Stimulated activated CD8-positive, alpha-beta memory T cell treated with anti-CD3 and anti-CD28 coated beads, Interleukin-15, amount 100 ng/mL, for 48 hours (primary cell): Measurements from ENCODE around the gene SH3RF1.

Experiments used
- DNase-seq, 2 donors: peaks; one replicate each; pipeline ENCODE4 v3.0.0-alpha.2; 2020; ENCODE audit warnings: low read depth in 2 of 2

The SH3RF1 gene

DNA sequence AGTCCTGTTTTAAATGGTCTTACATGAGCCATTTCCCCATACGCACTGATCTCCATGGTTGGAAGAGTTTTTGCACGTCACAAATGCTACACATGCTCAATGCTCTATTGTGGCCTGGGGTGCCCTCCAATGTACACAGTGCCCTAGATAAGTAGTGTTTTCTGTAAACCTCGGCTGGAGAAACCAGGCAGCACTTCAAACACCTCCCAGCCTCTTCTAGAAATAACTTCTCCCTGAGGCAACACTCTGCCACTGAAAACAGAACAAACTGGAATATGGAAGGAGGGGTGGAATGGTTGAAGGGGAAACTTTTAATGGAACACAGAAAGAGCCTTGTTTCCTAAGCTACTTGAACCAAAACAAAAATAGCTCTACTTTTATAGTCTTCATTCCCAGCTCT, 136.8 kb downstream of the SH3RF1 start:
- DNase-seq = no peak

GRCh38 chr4:169132561-169133305, 138.0 kb downstream of the SH3RF1 start:
- no peak for DNase-seq

DNA sequence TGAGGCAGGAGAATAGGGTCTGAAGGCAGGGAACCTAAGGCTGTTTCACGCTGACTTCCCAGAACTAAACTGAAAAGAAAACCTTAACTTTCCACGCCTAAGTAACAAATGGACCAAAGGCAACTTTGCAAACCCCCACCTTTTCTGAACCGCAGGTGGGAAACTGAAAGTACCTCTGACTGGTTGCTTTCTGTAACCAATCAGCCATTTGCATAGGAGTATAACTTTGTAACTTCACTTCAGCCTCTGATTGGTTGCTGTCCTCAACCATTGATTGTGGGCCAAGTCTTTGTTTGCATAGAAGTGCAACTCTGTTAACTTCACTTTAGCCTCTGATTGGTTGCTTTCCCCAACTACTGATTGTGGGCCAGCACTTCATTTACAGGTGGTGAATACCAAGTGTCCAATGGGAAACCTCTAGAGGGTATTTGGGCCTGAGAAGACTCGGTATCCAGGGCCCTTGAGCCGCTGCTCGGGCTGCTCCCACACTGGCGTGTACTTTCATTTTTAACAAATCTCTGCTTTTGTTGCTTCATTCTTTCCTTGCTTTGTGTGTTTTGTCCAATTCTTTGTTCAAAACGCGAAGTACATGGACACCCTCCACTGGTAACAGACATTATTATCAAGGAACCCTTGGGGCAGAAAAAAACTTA, 139.1 kb downstream of the SH3RF1 start:
- no peak for DNase-seq

DNA sequence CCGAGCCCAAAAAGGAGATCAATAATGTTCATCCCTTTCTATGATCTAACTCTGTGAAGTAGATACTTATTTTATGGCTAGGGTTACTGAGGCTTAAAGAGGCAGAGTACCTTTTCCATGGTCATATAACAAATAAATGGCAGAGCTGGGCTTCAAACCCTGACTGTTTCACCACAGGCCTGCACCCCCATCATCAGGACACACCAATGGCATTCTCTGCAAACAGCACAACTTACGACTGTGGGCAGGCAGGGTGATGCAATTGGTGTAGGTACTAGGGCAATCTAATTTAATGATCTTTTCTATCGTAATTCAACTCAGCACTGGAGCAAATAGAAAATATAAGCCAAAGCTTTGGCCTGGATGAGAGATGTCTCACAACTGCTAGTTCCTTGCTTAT, 141.9 kb downstream of the SH3RF1 start:
- DNase-seq = no peak

DNA sequence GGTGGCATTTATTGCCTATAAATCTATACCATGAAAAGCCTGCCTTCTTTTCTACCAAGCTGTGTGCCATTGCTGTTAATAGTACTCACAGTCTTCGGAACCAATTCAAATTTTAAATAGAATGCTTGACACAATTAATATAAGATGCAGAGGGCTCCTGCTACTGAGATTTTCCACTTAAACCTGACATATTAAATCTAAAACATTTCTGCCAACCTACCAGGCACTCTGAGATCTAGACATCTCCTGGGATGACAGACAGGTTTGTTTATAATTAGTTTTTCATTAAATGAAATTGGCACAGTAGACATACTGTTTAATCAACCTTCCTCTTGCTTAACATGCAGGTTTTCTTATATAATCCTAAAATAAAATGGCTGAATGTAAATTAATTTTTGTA, 143.4 kb downstream of the SH3RF1 start:
- DNase-seq = no peak

DNA sequence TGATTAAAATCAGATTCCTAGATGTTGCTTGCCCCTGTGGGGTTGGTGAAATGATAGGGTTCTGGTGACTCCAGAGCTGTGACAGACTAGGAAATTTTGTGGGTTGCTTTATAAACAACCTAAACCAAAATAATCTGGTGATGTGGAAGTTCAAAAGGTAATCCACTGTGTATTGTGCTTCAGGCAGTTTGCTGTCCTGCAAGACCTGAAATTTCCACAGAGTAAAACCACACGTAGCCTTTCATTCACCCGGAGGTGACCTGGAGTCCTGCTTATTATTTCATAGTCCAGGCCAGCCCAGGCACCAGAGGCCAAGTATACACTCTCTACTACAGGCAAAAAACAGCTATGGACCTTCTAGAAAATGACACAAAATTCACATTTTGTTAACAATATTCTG, 146.1 kb downstream of the SH3RF1 start:
- DNase-seq = no peak

DNA sequence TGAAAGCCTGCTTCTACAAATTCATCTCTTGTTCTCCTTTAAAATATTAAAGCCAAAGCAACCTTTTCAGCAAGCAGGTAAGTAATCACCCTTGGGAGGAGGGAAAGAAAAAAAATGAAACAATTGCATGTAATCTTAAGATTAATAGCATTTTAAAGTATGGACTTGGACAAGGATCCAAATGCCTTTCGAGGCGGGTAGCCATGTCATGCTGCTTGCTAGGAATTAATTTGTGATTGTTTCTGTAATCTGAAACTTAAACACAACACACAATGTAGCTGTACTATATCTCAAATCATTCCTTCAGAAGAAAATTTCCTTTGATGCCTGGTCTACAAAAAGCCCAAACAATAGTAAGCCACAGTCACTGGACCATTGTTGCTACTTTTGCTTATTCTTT, 148.3 kb downstream of the SH3RF1 start:
- no peak for DNase-seq

- no peak for DNase-seq
Measured at GRCh38 chr4:169121861-169122382, 148.8 kb downstream of the SH3RF1 start.

DNA sequence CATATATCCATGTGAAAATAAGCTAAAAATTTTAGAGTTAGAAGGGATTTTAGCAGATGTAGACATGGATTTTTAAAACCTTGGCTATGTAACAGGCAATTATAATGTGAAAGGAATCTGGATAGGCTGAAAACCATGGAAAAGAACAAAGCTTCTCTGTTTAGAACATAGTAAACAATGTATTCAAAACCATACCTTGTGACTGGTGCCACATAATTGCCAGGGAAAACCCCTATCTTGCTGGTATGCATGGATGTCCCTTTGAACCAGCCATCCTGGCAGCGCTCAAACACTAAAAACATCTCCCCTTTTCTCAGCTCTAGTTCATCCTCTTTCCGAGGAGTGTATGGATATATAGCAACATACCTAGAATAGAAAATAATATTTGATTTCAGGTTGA, 150.1 kb downstream of the SH3RF1 start:
- no peak for DNase-seq

DNA sequence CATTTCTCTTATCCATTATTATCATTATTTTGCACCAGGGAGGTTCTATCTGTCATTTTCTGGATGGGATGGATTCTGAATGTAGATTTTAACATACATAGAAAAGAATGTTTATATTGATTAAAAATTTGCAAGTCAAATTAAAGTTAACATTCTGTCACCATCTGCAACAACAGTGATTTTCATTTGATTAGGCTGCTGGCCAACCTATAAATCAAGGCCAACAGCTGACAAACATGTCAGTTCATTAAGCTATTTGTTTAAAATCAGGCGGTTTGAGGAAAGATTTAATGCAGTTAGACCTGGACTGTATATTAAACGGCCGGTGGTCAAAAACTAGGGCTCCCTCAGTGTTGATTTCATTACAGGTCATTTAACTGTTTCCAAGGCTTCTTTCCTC, 151.2 kb downstream of the SH3RF1 start:
- no peak for DNase-seq

DNA sequence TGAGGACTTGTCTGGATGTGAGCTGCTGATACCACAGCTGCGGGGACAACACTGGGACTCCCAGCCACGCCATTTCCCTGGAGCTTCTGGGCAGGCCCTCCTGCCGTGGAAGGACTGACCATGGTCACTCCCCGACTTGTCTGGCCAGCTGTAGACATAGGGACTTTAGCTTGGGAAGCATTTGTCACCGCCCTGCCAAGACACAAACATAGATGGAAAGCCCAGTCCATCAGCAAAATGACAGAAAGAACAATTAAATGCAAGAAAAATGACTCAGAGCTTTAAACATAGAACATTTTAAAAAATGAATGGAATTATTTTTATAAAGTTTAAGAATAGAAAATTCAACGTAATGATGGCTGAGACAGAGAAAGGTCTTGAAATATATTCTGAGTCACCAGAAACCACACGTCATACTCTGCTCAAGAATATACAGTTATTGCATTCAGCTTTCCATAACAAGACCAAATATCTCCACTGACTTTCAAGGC, 153.1 kb downstream of the SH3RF1 start:
- DNase-seq = no peak

- DNase-seq = no peak
Measured at GRCh38 chr4:169116270-169116901, 154.4 kb downstream of the SH3RF1 start.

DNA sequence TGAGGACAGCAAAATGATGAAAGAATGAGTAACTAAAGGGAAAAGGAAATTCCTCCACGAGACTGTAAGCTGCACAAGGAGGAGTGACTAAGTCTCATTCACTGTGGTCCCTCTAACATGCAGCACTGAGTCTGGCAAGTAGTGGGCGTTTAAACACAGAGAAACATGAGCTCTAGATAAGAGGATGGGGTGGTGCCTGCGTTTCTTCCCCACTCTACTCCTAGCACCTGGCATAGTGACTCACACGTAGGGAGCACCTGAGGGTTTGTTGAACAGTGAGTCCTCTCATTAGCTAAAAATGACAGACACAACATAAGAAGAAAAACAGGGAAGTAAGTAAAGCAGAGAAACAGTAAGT, 154.9 kb downstream of the SH3RF1 start:
- no peak for DNase-seq

GRCh38 chr4:169115144-169115896, 155.4 kb downstream of the SH3RF1 start:
- no peak for DNase-seq

- no peak for DNase-seq
Measured at GRCh38 chr4:169114341-169114974, 156.3 kb downstream of the SH3RF1 start.

DNA sequence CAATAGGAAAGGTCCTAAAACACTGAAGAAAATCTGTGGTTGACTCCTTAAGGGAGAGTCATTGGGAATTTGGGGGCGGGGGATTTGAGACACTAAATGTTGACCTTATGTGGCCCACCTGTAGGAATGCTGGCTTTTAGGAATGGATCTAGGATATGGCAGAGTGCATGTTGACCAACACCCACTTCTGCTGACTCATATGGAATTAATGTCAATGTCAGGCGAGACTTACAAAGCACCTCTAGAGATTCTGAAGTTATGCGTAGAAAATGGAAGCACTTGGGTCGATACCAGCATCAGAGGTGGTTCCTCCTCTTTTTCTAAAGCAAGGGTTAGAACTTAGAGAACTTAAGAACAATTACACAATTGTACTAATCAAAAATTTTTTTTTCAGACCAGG, 160.1 kb downstream of the SH3RF1 start:
- no peak for DNase-seq

DNA sequence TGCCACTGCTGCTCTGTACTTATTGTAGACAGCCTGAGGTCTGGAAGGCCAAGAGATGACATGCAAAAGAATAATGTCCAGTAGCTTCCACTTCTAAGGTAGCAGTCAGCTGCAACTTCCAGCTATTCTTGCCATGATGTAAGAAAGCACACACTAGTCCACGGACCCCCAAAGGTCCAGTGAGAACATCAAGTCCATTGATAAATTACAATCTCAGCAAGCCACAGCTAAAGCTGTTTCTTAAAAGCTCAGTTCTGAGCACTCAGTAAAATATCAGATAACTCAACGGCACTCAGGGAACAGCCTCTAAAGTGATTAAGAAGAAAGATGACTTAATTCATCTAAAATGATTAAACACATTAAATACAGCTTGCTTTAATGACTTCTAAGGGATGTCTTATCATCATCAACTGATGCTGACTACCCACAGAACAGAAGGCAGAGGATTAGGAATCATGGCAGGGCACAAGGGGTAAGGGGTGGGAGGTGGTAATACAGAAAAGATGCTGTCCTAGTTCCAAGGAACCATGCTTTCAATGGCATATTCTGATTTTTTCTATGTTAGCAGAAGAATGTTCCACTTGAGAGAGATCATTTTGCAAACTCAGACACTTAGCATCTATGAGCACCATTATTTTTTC, 161.6 kb downstream of the SH3RF1 start:
- DNase-seq = no peak

DNA sequence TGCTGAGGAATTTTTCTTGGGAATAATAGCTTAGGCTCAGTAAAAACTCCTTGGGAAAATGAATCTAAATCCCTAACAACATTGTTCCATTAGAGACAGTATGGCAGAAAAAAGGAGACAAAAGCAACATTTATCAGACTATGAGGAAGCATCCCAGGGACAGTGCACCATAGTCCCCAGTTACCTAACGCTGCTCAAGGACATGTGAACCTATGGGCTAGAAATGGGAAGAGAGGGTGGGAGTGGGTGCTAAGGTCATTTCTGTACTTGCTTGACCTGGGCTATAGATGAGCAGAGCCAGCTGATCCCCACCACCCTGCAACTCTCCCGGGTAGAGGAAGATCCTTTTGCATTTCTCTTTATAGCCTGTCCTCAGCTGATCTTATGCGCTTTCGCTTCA, 162.5 kb downstream of the SH3RF1 start:
- DNase-seq = no peak

DNA sequence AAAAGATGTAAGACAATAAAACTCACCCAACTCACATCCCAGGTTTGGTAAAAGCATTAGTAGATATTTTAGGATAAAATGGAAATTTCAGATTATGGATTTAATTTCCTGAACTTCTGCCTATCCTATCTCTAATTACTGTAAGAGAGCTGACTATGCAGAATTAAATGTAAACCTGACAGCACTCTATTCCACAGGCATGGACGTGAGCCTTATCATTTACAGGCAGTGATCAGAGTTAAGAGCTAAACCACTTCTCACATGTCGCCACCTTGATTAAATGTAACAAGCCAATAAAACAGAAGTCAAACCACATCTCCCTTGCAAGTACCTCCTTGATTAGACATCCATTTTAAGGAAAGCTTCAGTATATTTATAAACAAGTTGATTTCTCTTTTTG, 163.2 kb downstream of the SH3RF1 start:
- no peak for DNase-seq

DNA sequence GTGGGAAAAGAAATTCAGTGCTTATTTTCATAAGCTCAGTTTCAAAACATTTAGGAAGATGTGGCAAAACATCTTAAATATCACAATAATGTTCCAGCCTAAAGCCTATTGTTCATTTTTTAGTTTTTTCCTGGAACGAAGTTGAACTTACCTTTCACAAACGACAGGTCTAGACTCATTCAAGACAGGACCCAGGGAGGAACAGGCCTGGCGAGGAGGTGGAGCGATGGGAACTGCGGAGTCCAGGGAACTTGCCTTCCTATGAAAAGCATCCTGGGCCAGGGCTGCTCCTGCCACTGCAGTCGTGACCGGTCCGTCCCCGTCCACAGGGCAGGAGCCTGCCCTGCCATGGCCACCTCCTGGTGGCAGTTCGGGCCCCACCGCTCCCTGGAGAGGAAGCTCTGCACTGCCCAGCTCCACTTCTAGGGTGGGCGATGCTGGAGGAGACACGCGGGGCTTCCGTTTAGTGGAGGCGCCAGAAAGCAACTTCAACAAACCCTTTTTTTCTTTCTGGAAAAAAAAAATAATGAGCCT, 164.0 kb downstream of the SH3RF1 start:
- no peak for DNase-seq

- DNase-seq = no peak
Measured at GRCh38 chr4:169105620-169106019, 165.1 kb downstream of the SH3RF1 start.
